HCT116 (cell line): ENCODE measurements around the gene PRXL2A.

Source experiments
- CTCF ChIP-seq, 3 experiments: fragments of 200-600 bp in 1 of 3; sonication (generic) in 1 of 3; IDR thresholded peaks in 2 of 3; conservative IDR thresholded peaks in 1 of 3; 2 replicates each; pipeline ENCODE4 v1.5.1; 2012 to 2017; ENCODE audit warnings: low read depth in 2 of 3, low read length in 2 of 3, antibody characterized with exemption in 1 of 3, borderline replicate concordance in 1 of 3, control low read depth in 1 of 3, mild to moderate bottlenecking in 1 of 3, mixed read lengths in 1 of 3, mixed run types in 1 of 3, moderate library complexity in 1 of 3; ENCODE audit not compliant: insufficient read depth in 1 of 3
- EGR1 ChIP-seq: IDR thresholded peaks from 2 replicates; pipeline ENCODE4 v1.6.1; 2012; ENCODE audit warnings: low read depth
- EZH2phosphoT487 ChIP-seq: fragments of 200-600 bp; IDR thresholded peaks from 2 replicates; pipeline ENCODE4 v1.6.1; 2018; ENCODE audit warnings: antibody characterized with exemption, borderline replicate concordance
- POLR2A ChIP-seq: IDR thresholded peaks from 2 replicates; pipeline ENCODE4 v1.7.0; 2011; ENCODE audit warnings: borderline replicate concordance; ENCODE audit not compliant: insufficient read depth, insufficient read length; ENCODE audit errors: extremely low read depth
- POLR2AphosphoS5 ChIP-seq: IDR thresholded peaks from 2 replicates; pipeline ENCODE4 v1.6.1; 2011; ENCODE audit warnings: mild to moderate bottlenecking, low read depth, low read length, moderate library complexity
- RAD21 ChIP-seq: IDR thresholded peaks from 2 replicates; pipeline ENCODE4 v1.6.1; 2012; ENCODE audit warnings: low read depth, mild to moderate bottlenecking
- REST ChIP-seq: IDR thresholded peaks from 2 replicates; pipeline ENCODE4 v1.6.1; 2012; ENCODE audit warnings: low read depth
- SP1 ChIP-seq: IDR thresholded peaks from 2 replicates; pipeline ENCODE4 v1.6.1; 2012; ENCODE audit warnings: low read depth
- TCF7L2 ChIP-seq: IDR thresholded peaks from 2 replicates; pipeline ENCODE4 v1.7.0; 2011; ENCODE audit warnings: borderline replicate concordance, inconsistent platforms; ENCODE audit not compliant: insufficient read depth, insufficient read length; ENCODE audit errors: extremely low read depth
- YY1 ChIP-seq: IDR thresholded peaks from 2 replicates; pipeline ENCODE4 v1.6.1; 2011; ENCODE audit warnings: low read length, low read depth, moderate library complexity, mild to moderate bottlenecking; ENCODE audit not compliant: insufficient replicate concordance; ENCODE audit errors: extremely low read depth
- ZBTB33 ChIP-seq: IDR thresholded peaks from 2 replicates; pipeline ENCODE4 v1.6.1; 2011; ENCODE audit warnings: mild to moderate bottlenecking, low read length, moderate library complexity; ENCODE audit not compliant: insufficient replicate concordance; ENCODE audit errors: extremely low read depth
- ZNF274 ChIP-seq: fragments of 200-500 bp; sonication (Bioruptor generic); IDR thresholded peaks from 2 replicates; pipeline ENCODE4 v1.6.1; 2014; ENCODE audit warnings: mild to moderate bottlenecking, low read depth, low read length, inconsistent platforms

- no peak for TF ChIP-seq POLR2A
- TF ChIP-seq POLR2AphosphoS5, result no peak
- no peak for TF ChIP-seq CTCF (IDR thresholded peaks at IDR 0.05 in 2 of 3, conservative IDR thresholded peaks at IDR 0.05 in 1 of 3; ENCODE audit: borderline replicate concordance in 1 of 3, insufficient read depth in 1 of 3, low read depth in 2 of 3, low read length in 2 of 3)
- no peak for TF ChIP-seq EZH2phosphoT487
- TF ChIP-seq RAD21, result no peak
- no peak for TF ChIP-seq ZBTB33
- no peak for TF ChIP-seq SP1
- TF ChIP-seq TCF7L2, result no peak
- no peak for TF ChIP-seq EGR1
- no peak for TF ChIP-seq ZNF274
- no peak for TF ChIP-seq REST
- no peak for TF ChIP-seq YY1
Measured at GRCh38 chr10:80410578-80411145, 2.3 kb downstream of the PRXL2A start.
